HG02981 (cell line): ENCODE measurements around the gene PLEKHH2.

Source experiments
- ATAC-seq: cut with Tn5 transposase; IDR thresholded peaks from one replicate; pipeline ENCODE4 v1.9.1; 2021; ENCODE audit warnings: mild to moderate bottlenecking, moderate library complexity; ENCODE audit not compliant: unreplicated experiment

Gene PLEKHH2

DNA sequence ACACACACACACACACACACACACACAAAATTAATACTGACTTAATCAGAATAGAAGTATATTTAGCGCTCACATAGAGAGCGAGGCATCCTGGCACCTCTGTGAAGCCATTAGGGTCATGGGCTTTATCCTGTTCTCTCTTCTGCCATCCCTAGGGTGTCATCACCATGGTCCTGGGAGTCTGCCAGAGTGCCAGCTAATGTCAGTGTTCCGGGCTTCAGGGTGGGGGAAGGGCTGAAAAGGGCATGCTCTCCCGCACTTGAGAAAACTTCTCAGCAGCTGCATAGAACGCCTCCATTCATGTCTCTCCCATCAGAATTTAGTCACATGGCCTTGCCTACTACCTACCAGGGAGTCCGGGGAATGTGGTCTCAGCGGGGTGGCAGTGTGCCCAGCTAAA is 117.1 kb downstream of the PLEKHH2 start:
- no peak for ATAC-seq

DNA sequence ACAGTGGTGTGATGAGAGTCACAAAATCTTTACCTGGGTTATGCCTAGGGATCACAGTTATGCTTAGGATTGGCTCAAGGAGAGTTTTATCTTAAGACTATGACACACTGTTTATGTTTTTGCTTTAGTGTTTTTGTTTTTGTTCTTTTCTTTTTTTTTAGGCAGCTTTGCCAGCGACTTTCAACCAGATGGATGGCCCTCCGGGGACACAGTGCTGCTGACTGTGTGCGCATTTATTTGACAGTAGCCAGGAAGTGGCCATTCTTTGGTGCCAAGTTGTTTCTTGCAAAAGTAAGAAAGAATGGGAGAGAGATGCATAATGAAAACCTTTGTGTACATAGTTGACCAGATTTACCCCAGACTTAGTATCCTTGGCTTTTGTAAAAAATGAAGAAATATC is 121.7 kb downstream of the PLEKHH2 start:
- no peak for ATAC-seq

DNA sequence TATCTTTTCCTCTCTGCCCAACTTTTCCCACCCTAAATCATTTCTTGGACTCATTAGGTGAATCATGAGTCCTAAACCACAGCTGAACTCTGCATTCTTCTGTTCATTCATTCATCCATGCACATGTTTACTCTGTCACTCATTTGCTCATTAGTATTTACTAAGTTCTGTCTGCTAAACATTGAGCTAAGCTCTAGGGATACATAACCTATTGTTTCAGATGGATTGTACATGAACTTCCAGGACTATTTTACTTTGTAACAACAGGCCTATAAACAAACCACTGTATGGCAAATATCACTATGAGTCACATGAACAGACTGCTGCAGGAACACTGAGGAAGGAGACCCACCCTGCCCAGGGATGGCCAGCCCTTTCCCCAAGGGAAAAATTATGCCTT is 122.1 kb downstream of the PLEKHH2 start:
- no peak for ATAC-seq

DNA sequence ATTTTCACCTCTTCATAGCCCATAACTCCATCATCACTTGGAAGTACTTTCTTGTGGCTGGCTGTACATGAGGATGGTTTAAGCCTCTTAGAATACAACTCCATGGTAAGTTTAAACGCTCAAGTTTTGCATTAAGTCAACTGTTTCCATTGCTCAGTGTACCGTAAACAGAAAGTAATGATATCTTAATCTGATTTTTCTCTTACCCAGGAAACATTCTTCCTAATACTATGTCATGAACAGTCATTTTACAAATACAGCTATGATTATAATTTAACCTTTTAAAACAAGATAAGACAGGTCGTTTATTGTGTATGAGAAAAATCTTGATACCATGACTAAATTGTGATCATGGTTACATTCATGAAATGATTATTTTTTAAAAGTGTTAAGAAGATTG is 125.2 kb downstream of the PLEKHH2 start:
- no peak for ATAC-seq

DNA sequence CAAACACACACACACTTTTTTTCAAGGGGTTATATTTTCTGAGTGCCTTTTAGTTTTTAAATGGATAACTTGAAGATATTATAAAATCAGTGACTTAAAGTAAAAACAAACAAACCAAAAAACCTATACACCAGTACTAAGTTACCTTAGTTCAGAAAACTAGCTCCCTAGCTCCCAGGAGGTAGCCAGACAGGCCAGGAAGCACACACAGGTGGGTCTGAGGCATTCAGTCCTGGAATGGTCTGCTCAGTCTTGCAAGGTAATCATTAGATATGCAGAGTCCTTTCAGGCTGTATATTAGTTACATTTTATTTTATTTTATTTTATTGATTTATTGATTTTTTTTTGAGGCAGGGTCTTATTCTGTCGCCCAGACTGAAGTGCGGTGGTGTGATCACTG is 126.0 kb downstream of the PLEKHH2 start:
- ATAC-seq: no peak

DNA sequence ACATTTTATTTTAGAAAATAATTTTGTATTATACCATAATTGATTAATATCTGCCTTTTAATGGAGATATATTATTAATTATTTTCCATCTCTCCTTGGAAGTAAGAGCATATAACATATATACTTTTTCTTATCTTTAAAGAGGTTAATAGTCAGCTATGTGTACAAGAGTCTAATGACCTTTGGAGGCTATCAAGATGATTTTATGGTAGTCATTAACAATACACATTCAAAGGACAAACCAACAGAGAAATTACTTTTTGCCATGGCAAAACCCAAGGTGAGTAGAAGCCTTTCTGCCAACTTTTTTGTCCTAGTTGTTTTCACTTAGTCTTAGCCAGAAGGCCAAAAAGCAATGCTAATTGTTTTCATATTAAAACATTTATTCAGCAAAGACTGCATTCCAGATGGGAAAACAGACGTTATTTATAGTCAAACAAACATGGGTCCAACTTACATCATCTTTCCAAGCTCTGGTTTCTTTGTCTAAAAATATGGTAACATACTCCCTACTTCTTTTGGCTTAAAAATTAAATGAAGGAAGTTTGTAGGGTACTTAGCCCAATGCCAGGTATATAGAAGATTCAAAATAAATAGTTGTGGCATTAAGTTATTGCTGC is 127.1 kb downstream of the PLEKHH2 start:
- no peak for ATAC-seq

DNA sequence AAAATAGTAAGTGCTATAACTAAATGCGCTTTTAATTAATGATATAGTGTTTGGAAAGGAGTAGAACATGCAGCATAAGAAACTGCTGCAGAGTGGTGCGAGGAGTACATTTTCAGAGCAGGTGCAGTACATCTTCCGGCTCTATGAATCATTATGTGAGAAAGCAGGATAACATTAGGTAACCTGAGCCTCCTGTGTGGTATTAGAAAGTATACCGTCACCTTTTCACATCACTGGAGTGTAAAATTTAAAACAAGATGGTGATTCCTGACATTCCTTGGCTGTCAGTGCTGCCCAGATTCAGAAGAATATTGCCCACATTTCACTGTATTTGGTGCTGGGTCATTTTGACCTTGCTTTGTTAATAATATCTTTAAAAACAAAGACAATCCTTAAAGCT is 128.9 kb downstream of the PLEKHH2 start:
- no peak for ATAC-seq

DNA sequence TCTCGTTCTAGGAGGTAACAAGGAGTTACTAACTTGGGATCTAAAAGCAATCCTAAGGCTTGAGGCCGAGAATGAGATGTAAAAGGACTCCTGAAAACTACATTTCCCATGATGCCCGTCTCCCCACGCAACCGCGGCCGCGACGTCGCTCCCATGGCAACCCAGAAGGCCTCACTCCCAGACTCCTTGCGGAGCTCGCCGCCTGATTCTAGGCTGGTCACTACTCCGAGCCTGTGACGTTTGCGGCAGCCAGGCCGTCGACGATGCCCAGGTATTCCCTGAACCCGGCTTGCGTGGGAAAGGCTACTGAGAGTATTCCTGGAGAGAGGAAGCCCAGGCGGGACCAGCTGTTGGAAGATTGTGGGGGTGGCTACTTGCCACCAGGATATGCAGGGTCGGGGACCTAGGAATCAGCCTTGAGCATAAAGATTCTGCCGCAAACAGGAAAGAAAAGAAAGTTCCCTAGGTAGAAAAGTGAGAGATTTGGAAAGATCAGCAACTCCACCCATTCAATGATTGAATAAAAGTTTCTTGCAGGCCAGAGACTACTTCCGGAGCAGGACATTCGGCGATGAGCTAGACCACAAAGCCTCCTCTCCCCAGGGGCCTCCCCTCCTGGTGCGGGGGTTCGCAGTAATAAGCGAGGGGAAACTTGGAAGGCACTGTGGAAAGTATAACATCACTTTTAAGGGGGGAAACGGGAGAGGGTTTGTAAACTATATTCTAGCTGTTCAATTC is 137.0 kb downstream of the PLEKHH2 start, which contains the start of gene DYNC2LI1:
Gene DYNC2LI1, plus strand, starts transcription at position 164 of the 738 bp plus-strand sequence. Its CDS starts 100 bp downstream, at position 264.
- peak; percentile 98 for ATAC-seq

DNA sequence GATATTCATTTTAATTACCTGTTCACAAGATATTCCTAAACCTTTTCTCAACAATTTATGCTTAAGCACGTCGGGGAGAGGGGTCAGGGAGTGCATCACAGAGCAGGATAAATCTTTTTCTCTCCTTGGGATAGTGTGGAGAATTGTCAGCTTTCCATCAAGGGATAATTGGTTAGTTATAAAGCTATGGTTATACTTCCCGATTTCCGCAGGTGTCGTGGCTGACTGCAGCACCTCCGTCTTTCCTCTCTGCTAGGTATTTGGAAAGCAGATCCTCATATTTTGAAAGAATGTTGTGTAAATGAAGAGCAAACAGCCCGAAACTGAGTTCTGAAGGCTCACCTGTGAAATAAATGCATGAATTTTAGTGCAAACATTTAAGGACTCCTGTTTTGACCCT is 137.6 kb downstream of the PLEKHH2 start:
- no peak for ATAC-seq

DNA sequence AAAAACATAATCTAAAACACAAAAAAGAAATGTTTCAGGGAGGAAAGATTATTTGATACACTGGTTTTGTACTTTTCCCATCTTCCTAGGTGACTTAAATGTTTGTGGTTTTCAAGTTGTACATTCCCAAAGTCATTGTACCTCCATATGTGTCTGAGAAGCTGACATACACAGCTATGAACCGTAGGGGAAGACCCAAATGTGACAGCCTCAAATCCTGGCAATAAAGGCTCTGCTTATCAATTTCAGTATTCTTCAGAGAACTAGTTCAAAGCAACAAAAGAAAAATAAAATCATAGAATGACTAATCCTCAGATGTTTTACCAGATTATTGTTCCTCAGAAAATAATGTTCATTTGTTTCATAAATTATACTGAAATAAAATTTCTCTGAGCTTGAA is 139.3 kb downstream of the PLEKHH2 start:
- ATAC-seq: no peak

DNA sequence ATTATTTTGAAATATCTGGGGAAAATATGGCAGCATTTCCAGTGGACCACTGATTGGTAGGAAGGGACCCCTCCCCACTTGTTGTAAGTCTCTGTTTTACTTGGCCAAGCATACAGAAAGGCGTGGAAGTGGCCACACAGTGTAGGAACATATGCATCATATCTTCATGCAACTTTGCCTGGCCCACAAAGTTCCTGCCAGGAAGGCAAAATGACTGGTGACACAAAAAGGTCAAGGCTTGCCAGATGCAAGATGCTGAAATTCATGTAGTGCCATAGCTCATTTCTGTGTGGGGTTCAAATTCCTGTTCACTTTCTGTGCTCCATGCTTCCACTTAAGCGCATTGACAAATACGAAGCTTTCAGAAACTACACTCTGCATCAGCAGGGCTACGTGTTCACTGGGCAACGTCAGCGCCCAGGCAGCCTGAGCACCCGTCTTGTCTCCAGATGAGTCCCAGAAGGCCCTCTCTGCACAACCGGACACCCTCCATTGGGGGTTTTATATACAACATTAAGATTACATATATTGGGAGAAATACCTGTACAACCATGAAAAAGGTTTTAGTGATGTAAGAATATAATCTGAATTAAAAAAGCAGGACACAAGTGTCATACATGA is 140.4 kb downstream of the PLEKHH2 start:
- ATAC-seq: no peak

DNA sequence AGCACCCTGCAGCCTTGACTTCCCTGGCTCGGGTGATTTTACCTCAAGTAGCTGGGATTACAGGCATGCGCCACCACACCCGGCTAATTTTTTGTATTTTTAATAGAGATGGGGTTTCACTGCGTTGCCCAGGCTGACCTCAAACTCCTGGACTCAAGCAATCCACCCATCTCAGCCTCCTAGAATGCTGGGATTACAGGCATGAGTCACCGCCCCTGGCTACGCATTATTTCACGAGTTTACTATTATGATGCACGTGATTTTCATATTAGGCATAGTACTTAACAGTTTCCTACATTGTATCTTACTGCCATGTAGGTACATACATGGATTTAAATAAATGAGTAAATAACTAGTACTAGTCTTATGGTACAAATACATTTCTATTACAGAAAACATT is 141.2 kb downstream of the PLEKHH2 start:
- no peak for ATAC-seq

DNA sequence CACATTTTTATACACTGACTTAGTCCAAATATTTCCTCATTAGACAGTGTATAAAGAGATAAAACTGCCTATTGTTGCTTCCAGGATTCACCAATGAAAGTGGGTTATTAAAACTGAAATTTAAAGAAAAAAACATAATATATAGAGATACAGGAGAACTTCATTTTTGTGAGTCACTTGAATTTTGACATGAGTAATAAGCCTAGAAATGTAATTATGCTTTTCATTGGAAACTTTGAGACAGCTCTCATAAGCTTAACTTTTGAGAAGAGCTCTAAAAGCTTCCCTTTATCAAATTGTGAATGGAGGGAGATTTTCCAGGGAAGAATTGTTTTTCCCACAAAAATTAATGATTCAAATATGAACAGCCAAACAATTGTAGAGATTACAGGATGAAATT is 150.8 kb downstream of the PLEKHH2 start:
- ATAC-seq: no peak

DNA sequence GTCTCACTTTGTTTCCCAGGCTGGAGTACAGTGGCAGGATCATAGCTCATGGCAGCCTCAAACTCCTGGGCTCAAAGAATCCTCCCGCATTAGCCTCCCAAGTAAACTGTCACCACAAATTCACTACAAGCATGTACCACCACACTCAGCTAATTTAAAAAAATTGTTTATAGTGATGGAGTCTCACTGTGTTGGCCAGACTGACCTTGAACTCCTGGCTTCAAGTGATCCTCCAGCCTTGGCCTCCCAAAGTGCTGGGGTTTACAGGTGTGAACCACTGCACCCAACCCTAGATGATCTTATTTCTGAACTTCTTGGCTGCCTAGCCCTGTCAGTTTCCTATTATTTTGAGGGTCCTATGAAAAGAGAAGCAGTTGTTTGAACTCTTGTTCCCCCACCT is 151.6 kb downstream of the PLEKHH2 start:
- ATAC-seq: no peak

DNA sequence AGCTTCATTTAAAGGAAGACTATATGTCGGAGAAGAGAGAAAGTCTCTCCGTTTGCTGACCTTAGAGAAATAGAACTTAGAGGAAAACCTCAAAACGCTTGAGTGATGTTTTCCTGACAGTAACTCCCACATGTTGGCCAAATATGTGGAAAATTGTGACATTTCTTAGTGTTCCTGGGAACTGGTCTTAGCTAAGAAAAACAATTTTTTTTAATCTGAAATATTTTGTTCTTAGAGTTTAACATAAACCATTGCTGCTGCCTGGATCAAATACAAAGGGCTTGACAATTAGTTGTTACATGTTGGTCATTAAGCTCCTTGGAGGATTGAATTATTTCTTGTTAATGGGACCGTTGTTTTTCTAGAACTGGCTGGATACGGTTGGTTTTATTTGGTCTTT is 153.1 kb downstream of the PLEKHH2 start:
- no peak for ATAC-seq

DNA sequence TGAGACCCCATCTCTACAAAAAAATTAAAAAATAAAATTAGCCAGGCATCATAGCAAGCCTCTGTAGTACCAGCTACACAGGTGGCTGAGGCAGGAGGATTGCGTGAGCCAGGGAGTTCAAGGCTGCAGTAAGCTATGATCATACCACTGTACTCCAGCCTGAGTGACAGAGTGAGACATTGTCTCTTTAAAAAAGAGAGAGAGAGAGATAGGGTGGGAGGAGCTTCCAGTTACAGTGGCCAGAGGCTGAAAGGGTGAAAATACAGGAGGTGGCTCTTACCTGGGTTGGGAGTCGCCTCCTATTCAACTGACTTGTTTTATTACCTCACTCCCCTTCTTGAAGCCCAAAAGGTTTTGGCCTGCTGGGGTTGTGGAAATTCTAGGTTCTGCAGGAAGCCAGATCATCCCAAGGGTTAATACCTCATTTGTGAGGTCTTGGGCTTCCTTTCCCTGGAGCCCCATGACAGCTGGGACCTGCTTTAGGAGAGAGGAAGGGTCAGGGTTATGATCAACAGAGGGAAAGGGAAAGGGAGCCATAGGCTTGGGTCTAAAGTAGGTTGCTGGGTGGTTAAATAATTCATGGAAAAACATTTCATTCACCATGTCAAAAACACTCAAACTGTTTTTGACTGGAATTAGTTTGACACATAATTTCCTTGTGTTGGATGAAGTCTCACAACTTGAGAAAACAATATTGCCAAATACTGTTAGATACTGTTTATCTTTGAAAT is 154.1 kb downstream of the PLEKHH2 start:
- no peak for ATAC-seq

DNA sequence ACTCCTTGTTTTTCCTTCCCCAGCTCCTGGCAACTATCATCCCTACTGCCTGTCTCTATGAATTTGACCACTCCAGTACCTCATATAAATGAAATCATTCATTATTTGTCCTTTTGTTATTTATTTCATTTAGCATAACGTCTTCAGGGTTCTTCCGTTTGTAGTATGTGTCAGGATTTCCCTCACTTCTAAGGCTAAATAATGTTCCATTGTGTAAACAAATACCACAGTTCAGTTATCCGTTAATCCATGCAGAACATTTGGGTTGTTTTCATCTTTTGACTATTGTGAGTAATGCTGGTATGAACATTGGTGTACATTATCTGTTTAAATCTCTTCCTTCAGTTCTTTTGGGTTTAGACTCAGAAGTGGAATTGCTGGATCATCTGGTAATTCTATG is 155.6 kb downstream of the PLEKHH2 start:
- no peak for ATAC-seq

DNA sequence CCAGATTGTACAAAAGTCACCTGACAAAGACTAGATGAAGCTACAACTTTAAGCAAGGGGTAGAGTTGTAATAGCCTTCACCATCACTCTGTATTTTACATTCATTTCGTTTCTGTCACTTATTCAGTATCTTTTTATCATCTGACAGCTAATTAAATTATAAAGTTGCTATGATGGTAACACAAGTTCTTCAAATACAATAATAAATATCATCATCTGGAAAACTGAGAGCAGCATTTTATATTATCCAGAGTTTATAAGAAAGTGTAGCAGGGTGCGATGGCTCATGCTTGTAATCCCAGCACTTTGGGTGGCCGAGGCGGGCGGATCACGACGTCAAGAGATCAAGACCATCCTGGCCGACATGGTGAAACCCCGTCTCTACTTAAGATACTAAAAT is 157.9 kb downstream of the PLEKHH2 start:
- no peak for ATAC-seq

DNA sequence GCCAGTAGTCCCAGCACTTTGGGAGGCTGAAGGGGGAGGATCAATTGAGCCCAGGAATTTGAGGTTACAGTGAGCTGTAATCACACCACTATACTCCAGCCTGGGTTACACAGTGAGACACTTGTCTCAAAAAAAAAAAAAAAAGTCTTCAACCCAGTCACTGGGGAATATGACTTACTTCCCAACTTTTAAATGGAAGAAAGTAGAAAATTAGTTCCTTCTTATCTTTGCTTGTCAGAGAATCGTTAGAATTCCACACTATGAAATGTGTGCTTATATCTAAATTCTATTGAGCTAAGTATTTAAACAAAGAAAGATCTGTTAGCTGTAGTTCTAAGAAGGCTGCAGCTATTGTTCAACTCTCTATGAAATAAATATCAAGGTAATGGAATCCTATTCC is 159.1 kb downstream of the PLEKHH2 start:
- no peak for ATAC-seq

DNA sequence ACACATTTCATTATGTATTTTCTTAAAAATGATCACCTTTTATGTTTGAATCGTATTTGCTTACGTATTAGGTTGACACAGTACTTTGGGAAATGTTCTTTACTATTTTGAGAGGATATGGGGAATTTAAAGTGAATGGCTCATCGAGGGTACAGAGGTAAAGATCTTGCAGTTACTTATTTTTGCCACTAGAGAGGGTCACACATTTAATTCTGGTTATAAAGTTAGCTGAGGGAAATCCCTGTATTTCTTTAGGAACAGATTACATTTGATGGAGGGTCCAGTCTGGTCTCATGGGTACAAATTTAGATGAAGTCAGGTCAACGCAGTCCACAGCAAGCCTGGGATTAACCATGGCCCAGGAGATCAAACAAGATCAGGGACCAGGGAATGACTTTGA is 161.2 kb downstream of the PLEKHH2 start:
- no peak for ATAC-seq

DNA sequence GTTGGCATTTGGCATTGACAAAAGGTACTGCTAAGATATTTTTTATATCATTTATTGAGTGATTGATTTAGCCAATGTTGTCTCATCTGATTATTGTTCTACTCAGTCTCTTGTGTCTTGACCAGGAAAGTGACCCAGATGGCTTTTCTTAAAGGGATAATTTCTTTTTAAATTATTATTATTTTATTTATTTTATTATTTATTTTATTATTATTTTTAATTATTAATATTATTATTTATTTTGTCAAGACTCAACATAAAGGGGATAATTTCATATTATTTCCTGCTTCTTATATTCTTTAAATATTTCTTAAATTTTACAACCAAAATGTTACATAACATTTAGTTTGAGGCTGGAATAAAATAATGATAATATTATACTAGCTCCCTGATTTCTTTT is 163.8 kb downstream of the PLEKHH2 start:
- no peak for ATAC-seq

DNA sequence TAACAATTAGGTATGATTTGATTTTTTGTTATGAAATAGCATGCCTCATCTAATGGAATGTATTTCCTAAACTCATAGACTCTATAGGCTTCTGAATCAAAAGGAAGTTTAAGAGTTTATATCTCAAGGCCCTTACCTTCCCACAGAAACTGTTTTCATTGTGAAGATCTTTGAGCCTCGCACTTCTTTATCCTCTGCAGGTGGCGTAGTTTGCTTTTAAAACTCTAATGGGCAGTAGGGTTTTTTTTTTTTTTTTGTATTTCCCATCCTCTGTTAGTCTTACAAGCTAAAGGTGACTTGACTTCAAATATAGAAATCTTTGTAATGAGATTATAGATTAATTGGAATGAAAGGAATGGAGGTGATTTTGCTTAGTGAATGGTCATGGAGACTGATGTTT is 165.1 kb downstream of the PLEKHH2 start:
- no peak for ATAC-seq
